Transverse colon (tissue), 4 donors: ENCODE results near the gene MEG3. TPM values are rescaled to one million over a fixed set of nuclear protein-coding genes. Genes with fewer than 3 reads are reported as not detected.

Experiments used
- DNase-seq: peaks from one replicate; pipeline ENCODE4 v3.0.0-alpha.2; 2019
- H3K27ac ChIP-seq, 4 donors: fragments of 200-600 bp; sonication (generic); 2 replicates each; pipeline ENCODE4 v1.5.1; 2016 to 2018; ENCODE audit warnings: inconsistent platforms in 4 of 4
- H3K27me3 ChIP-seq: fragments of 200-600 bp; sonication (generic); 2 replicates; pipeline ENCODE4 v1.5.1; 2017; ENCODE audit warnings: inconsistent platforms
- H3K36me3 ChIP-seq, 4 donors: fragments of 200-600 bp; sonication (generic); 2 replicates each; pipeline ENCODE4 v1.5.1; 2017 to 2019; ENCODE audit warnings: inconsistent platforms in 4 of 4
- H3K4me1 ChIP-seq, 4 donors: fragments of 200-600 bp; sonication (generic); 2 replicates each; pipeline ENCODE4 v1.5.1; 2017 to 2020; ENCODE audit warnings: inconsistent platforms in 4 of 4
- H3K4me3 ChIP-seq, 4 donors: fragments of 200-600 bp; sonication (generic); 1 replicate in 1 of 4; 2 replicates in 3 of 4; pipeline versions ENCODE4 v1.5.1 to v1.6.1; 2017 to 2019; ENCODE audit warnings: inconsistent platforms in 4 of 4
- H3K9me3 ChIP-seq, 2 donors: fragments of 200-600 bp; sonication (generic); 2 replicates each; pipeline ENCODE4 v1.5.1; 2017 to 2019; ENCODE audit warnings: inconsistent platforms in 2 of 2
- EP300 ChIP-seq: sonication (generic); formaldehyde crosslinking; IDR thresholded peaks from one replicate; pipeline ENCODE4 v1.6.1; 2017; ENCODE audit warnings: antibody characterized with exemption, low read depth
- POLR2A ChIP-seq: fragments of 450-650 bp; IDR thresholded peaks from one replicate; pipeline ENCODE4 v1.6.1; 2016; ENCODE audit warnings: antibody characterized with exemption, mild to moderate bottlenecking, moderate library complexity
- POLR2AphosphoS5 ChIP-seq, 3 donors: sonication (generic); formaldehyde crosslinking; IDR thresholded peaks; one replicate each; pipeline ENCODE4 v1.6.1; 2016; ENCODE audit warnings: antibody characterized with exemption in 3 of 3
- WGBS, 2 donors: methylation state at CpG; one replicate each; pipeline ENCODE4 v1.1.5; 2018; ENCODE audit warnings: low coverage in 1 of 2; 5-methylcytosine and 5-hydroxymethylcytosine counted together
- in situ Hi-C, 4 donors: fragments of 200-750 bp; cut with MboI; loops; one replicate each; pipeline versions ENCODE4 v1.15.0 to v1.15.1; 2017; ENCODE audit warnings: low sequenced_read_pairs in 3 of 4, low pct_ligation_motif_present in 1 of 4, low pct_unique_long_range_greater_than_20kb in 1 of 4
- intact Hi-C: fragments of 100-400 bp; cut with DNase I; formaldehyde crosslinking; loops from one replicate; pipeline ENCODE4 v1.15.1; 2023; ENCODE audit warnings: low total_unique reads
- total RNA-seq, 4 donors: library from RNA; depleted of rRNA; stranded (reverse); fragments of >200 nt; gene quantifications; one replicate each; pipeline ENCODE4 v1.1.0, GENCODE V29; 2016
- TF ChIP-seq, protein P1 (sequence below), 5 experiments: fragments of 200-600 bp in 3 of 5; fragments of 450-650 bp in 2 of 5; sonication (generic) in 3 of 5; IDR thresholded peaks; 1 replicate in 2 of 5; 2 replicates in 3 of 5; pipeline ENCODE4 v1.5.1; 2016 to 2017; ENCODE audit warnings: antibody characterized with exemption in 5 of 5, inconsistent platforms in 3 of 5, mild to moderate bottlenecking in 2 of 5, moderate library complexity in 1 of 5

MEG3 gene
- total RNA-seq, 4 donors from 2014 or later, result 10.6 to 156 (median 40.1) TPM

DNA sequence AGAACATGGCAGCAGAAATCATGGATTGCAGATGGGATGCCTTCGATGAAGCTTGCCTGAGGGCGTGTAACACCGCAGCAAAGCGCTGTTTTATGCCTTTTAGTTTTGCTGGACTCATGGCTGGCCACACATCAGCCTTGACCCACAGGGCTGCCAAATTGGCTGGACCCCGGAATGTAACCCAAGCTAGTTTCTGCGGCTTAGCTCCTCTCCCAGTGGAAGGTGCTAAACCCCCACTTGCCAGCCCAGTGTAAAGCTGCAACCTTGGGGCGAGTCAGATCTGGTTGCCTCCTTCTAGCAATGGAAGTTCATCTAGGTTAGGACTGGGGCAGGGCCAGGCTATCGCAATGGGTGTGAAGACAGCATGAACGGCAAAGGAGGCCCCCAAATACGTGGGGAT is 38.3 kb downstream of the MEG3 start:
- DNase-seq, result no peak
- in situ Hi-C loops, result loop anchor here in 1 of 4 donors (25.0 kb wide), 1 partner anchor 373 kb away; no protein-coding TSS in a partner anchor
- intact Hi-C loops, result no loop called here
- Histone ChIP-seq H3K27ac (no peak overlapping the region), H3K36me3 (no peaks in the 10 kb centered on the region), H3K9me3 (no peaks in the 10 kb centered on the region), H3K27me3 (no peaks in the 10 kb centered on the region), H3K4me3 (no peak overlapping the region), H3K4me1 (no peaks in the 10 kb centered on the region)
- 75% methylated on average over 8 of the region's 10 CpGs; no CpG with 5 or more reads in 1 of the 2 donors for WGBS, 2 donors
- no peak for TF ChIP-seq EP300
- TF ChIP-seq, protein P1, sequence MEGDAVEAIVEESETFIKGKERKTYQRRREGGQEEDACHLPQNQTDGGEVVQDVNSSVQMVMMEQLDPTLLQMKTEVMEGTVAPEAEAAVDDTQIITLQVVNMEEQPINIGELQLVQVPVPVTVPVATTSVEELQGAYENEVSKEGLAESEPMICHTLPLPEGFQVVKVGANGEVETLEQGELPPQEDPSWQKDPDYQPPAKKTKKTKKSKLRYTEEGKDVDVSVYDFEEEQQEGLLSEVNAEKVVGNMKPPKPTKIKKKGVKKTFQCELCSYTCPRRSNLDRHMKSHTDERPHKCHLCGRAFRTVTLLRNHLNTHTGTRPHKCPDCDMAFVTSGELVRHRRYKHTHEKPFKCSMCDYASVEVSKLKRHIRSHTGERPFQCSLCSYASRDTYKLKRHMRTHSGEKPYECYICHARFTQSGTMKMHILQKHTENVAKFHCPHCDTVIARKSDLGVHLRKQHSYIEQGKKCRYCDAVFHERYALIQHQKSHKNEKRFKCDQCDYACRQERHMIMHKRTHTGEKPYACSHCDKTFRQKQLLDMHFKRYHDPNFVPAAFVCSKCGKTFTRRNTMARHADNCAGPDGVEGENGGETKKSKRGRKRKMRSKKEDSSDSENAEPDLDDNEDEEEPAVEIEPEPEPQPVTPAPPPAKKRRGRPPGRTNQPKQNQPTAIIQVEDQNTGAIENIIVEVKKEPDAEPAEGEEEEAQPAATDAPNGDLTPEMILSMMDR (IDR thresholded peaks at IDR 0.05), result no peak
- no peak for TF ChIP-seq POLR2A
- no peak for TF ChIP-seq POLR2AphosphoS5 (IDR thresholded peaks at IDR 0.05)

GRCh38 chr14:100864960-100865681 is 39.2 kb downstream of the MEG3 start:
- intact Hi-C loops, result no loop called here
- no peaks in the 10 kb centered on the region for H3K4me1 ChIP-seq
- H3K36me3 ChIP-seq, result no peaks in the 10 kb centered on the region
- in situ Hi-C loops, result loop anchor here in 1 of 4 donors (25.0 kb wide), 1 partner anchor 372 kb away; no protein-coding TSS in a partner anchor
- TF ChIP-seq POLR2AphosphoS5 (IDR thresholded peaks at IDR 0.05) (no peak), EP300 (no peak), POLR2A (no peak)
- TF ChIP-seq, protein P1 (IDR thresholded peaks at IDR 0.05), result no peak
- H3K9me3 ChIP-seq, result no peaks in the 10 kb centered on the region
- H3K4me3 ChIP-seq, result no peak overlapping the region
- H3K27ac ChIP-seq, result no peak overlapping the region
- H3K27me3 ChIP-seq, result no peaks in the 10 kb centered on the region
- DNase-seq, result no peak
- 73 to 77% methylated on average over 3 to 9 of the region's 9 CpGs for WGBS, 2 donors

- Histone ChIP-seq H3K4me3 (no peak overlapping the region), H3K36me3 (no peaks in the 10 kb centered on the region), H3K27ac (no peak overlapping the region), H3K9me3 (no peaks in the 10 kb centered on the region), H3K4me1 (no peaks in the 10 kb centered on the region), H3K27me3 (no peaks in the 10 kb centered on the region)
- in situ Hi-C loops (loop anchor here in 1 of 4 donors (25.0 kb wide), 1 partner anchor 371 kb away; no protein-coding TSS in a partner anchor), intact Hi-C loops (no loop called here)
- 86% methylated on average over 20 of the region's 22 CpGs; no CpG with 5 or more reads in 1 of the 2 donors for WGBS, 2 donors
- no peak for DNase-seq
- TF ChIP-seq, protein P1 (IDR thresholded peaks at IDR 0.05), result no peak
- no peak for TF ChIP-seq POLR2AphosphoS5 (IDR thresholded peaks at IDR 0.05)
- TF ChIP-seq EP300, result no peak
- no peak for TF ChIP-seq POLR2A
These were observed 40.0 kb downstream of the MEG3 start for GRCh38 chr14:100865682-100866591.
